Muscle of leg (tissue), 11 donors: Measurements from ENCODE around the gene GSPT1. TPM values are rescaled to one million over a fixed set of nuclear protein-coding genes. Genes with fewer than 3 reads are reported as not detected.

Source experiments
- DNase-seq: peaks from one replicate; pipeline ENCODE4 v3.0.0; 2013
- H3K27ac ChIP-seq: one replicate; pipeline ENCODE4 v1.5.1; 2013; ENCODE audit warnings: mild to moderate bottlenecking, low read length, control low read depth
- H3K27me3 ChIP-seq: one replicate; pipeline ENCODE4 v1.6.1; 2013; ENCODE audit warnings: low read length; ENCODE audit not compliant: control insufficient read depth, insufficient read depth
- H3K36me3 ChIP-seq: one replicate; pipeline ENCODE4 v1.6.1; 2013; ENCODE audit warnings: low read length; ENCODE audit not compliant: control insufficient read depth, insufficient read depth
- H3K4me1 ChIP-seq: one replicate; pipeline ENCODE4 v1.6.1; 2013; ENCODE audit warnings: low read length; ENCODE audit not compliant: control insufficient read depth, insufficient read depth
- H3K4me3 ChIP-seq: one replicate; pipeline ENCODE4 v1.5.1; 2013; ENCODE audit warnings: low read length, control low read depth
- H3K9me3 ChIP-seq: replicated peaks from 2 replicates; pipeline ENCODE4 v1.6.1; 2013; ENCODE audit warnings: low read depth, low read length; ENCODE audit not compliant: control insufficient read depth
- WGBS: methylation state at CpG from one replicate; pipeline ENCODE4 v1.1.5; 2013; ENCODE audit warnings: missing lambda C conversion rate; ENCODE audit not compliant: insufficient coverage; 5-methylcytosine and 5-hydroxymethylcytosine counted together
- polyA plus RNA-seq, 8 donors: library from polyadenylated mRNA; unstranded; fragments of 120-200 nt; gene quantifications; one replicate each; pipeline versions ENCODE4 v1.2.1 to v1.2.3, GENCODE V29; 2013; ENCODE audit warnings: inconsistent platforms in 1 of 8, low replicate concordance in 1 of 8; ENCODE audit not compliant: insufficient read length in 8 of 8, insufficient read depth in 1 of 8
- total RNA-seq: library from RNA; stranded (reverse); fragments of 120-200 nt; gene quantifications from one replicate; pipeline ENCODE4 v1.2.4, GENCODE V29; 2013

The GSPT1 gene
- total and polyA plus RNA-seq, 9 donors = 41.5 to 87.9 (median 80.6) TPM

- Histone ChIP-seq H3K4me3 (peak overlapping the region; percentile 59), H3K36me3 (no peaks in the 10 kb centered on the region), H3K27ac (peak overlapping the region; percentile 85), H3K4me1 (peaks cover 14% of the 10 kb centered on the region), H3K27me3 (no peaks in the 10 kb centered on the region), H3K9me3 (no peaks in the 10 kb centered on the region)
- peak; percentile 56 for DNase-seq
- WGBS = 0% methylated on average over 12 of the region's 30 CpGs
These were observed 1.3 kb downstream of the GSPT1 start for GRCh38 chr16:11914210-11915113.

GRCh38 chr16:11913425-11914079, 2.2 kb downstream of the GSPT1 start:
- Histone ChIP-seq H3K4me1 (peaks cover 14% of the 10 kb centered on the region), H3K27me3 (no peaks in the 10 kb centered on the region), H3K4me3 (peak overlapping the region; percentile 59), H3K27ac (no peak overlapping the region), H3K9me3 (no peaks in the 10 kb centered on the region), H3K36me3 (no peaks in the 10 kb centered on the region)
- no peak for DNase-seq
- WGBS = 68% methylated on average over 9 of the region's 12 CpGs

GRCh38 chr16:11909653-11910545, 5.9 kb downstream of the GSPT1 start:
- H3K36me3 ChIP-seq = peaks cover 7% of the 10 kb centered on the region

DNA sequence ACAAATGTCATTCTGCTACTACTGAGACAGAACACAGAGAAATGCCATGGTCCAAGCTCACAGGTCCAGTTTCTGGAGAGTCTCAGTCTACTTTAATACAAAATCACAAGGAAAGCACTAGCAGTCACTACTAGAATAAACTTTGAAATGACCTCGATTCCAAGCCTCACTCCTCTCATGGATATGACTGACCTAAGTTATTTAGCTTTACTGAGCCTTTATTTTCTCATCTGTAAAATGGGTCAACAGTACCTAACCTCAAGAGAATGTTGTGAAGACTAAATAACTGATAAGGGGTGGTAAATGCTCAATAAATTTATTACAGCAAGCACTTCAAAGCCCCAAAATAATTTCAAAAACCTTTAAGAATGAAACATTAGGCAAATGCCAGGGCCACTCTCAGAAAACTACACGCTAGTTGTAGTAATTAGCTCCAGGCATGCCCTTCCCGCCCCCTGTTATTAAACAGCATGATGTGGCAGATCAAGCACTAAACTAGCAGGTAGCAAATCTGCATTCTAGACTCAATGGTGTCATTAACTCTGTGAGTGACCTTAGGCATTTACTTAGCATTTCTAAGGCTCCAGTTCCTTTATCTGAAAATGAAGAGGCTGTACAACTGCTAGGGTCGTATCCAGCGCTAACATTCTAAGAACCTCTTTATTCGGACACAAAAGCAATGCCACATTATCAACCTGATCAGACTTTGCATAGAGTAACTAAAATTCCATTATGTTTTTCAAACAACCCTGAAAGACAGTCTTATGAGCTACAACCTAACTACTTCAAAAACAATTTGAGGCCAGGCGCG, 8.4 kb downstream of the GSPT1 start:
- Histone ChIP-seq H3K27ac (no peak overlapping the region), H3K27me3 (no peaks in the 10 kb centered on the region), H3K4me3 (no peak overlapping the region), H3K36me3 (peaks cover 7% of the 10 kb centered on the region), H3K4me1 (peaks cover 2% of the 10 kb centered on the region), H3K9me3 (no peaks in the 10 kb centered on the region)
- 100% methylated on average over 1 of the region's 8 CpGs for WGBS
- DNase-seq = no peak

More at GRCh38 chr16:11909653-11910545, 5.9 kb downstream of the GSPT1 start:
- no peak for DNase-seq
- no peak overlapping the region for H3K27ac ChIP-seq
- no peaks in the 10 kb centered on the region for H3K9me3 ChIP-seq
- peaks cover 10% of the 10 kb centered on the region for H3K4me1 ChIP-seq
- 96% methylated on average over 5 of the region's 18 CpGs for WGBS
- no peak overlapping the region for H3K4me3 ChIP-seq
- H3K27me3 ChIP-seq = no peaks in the 10 kb centered on the region

GRCh38 chr16:11903906-11904305, 11.8 kb downstream of the GSPT1 start:
- DNase-seq = no peak
- Histone ChIP-seq H3K9me3 (no peaks in the 10 kb centered on the region), H3K4me1 (no peaks in the 10 kb centered on the region), H3K27me3 (no peaks in the 10 kb centered on the region), H3K27ac (no peak overlapping the region), H3K4me3 (no peak overlapping the region), H3K36me3 (peaks cover 7% of the 10 kb centered on the region)
- 92% methylated on average over 2 of the region's 6 CpGs for WGBS

- Histone ChIP-seq H3K4me1 (no peaks in the 10 kb centered on the region), H3K27ac (no peak overlapping the region), H3K4me3 (no peak overlapping the region), H3K36me3 (peaks cover 2% of the 10 kb centered on the region), H3K9me3 (no peaks in the 10 kb centered on the region), H3K27me3 (no peaks in the 10 kb centered on the region)
- 86% methylated on average over 1 of the region's 3 CpGs for WGBS
- peak; percentile 14 for DNase-seq
These were observed 14.7 kb downstream of the GSPT1 start for GRCh38 chr16:11901091-11901490.

DNA sequence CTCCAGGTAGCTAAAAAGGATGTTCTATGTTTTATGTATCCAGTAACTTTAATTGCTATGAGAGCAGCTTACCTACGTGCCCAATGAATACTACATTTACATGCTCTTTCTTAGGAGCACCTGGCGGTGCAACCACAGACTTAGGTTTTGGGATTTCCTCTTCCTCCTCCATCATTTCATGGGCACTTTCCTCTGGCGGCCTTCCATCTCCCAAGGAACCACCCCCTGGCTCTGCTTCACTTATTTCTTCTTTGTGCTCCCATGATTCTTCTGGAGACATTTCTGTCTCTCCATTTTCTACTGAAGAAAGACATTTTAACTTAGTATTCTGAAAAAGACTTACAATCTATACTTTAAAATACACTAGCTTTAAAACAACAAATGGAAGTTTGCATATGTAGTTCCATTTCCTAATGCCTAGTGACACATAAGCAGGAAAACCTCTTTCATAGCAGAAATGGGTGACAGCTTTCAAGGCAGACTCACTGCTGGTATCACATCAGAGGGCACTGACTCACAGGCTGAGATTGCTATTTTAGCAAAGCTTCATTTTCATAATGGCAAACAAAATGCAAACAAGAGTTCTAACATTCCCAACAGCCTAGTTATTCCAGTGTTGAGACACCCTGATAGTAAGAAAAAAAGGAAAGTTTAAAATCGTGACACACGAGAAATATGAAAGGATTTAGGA, 19.1 kb downstream of the GSPT1 start:
- Histone ChIP-seq H3K27ac (no peak overlapping the region), H3K4me1 (no peaks in the 10 kb centered on the region), H3K27me3 (no peaks in the 10 kb centered on the region), H3K9me3 (no peaks in the 10 kb centered on the region), H3K36me3 (peaks cover 18% of the 10 kb centered on the region), H3K4me3 (no peak overlapping the region)
- WGBS = 74% methylated on average over 3 of the region's 5 CpGs
- DNase-seq = no peak

DNA sequence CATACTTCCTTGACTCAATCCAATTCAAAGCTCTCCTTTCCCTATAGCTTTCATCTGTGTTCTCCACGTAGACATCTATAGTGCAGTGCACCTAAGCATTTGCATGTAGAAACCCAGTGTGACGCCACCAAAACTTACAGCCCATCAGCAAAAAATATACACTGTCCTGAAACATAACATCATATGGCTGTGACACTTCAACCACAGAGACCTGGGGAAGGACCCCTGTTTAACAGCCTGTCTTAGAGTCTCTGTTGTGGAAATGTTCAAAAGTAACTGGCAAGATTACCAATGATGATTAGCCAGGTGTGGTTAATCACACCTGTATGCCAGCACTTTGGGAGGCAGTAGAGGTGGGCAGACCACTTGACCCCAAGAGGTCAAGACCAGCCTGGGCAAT, 22.2 kb downstream of the GSPT1 start:
- no peaks in the 10 kb centered on the region for H3K9me3 ChIP-seq
- WGBS = 71% methylated on average over 1 of the region's 2 CpGs
- no peaks in the 10 kb centered on the region for H3K27me3 ChIP-seq
- peaks cover 28% of the 10 kb centered on the region for H3K36me3 ChIP-seq
- no peak overlapping the region for H3K4me3 ChIP-seq
- no peak for DNase-seq
- H3K4me1 ChIP-seq = no peaks in the 10 kb centered on the region
- no peak overlapping the region for H3K27ac ChIP-seq

GRCh38 chr16:11892761-11893160, 23.0 kb downstream of the GSPT1 start:
- no peak for DNase-seq
- no peaks in the 10 kb centered on the region for H3K9me3 ChIP-seq
- no peak overlapping the region for H3K27ac ChIP-seq
- no CpG with 5 or more reads among the region's 4 CpGs for WGBS
- peaks cover 28% of the 10 kb centered on the region for H3K36me3 ChIP-seq
- H3K4me3 ChIP-seq = no peak overlapping the region
- no peaks in the 10 kb centered on the region for H3K27me3 ChIP-seq
- no peaks in the 10 kb centered on the region for H3K4me1 ChIP-seq
